ENCODE results near the gene ALDH1L1. TPM values are rescaled to one million over a fixed set of nuclear protein-coding genes. Genes with fewer than 3 reads are reported as not detected.

The ALDH1L1 gene
- total RNA-seq, 2 donors from 2014 or later, result 54.7 to 65.3 TPM

- TF ChIP-seq CTCF (IDR thresholded peaks at IDR 0.05) (peak in 6 of 7 experiments; percentile 9 to 31 (median 18)), POLR2A (IDR thresholded peaks at IDR 0.05) (no peak)
- ATAC-seq, result no peak
- H3K36me3 ChIP-seq (replicated peaks in 1 of 2; ENCODE audit: insufficient read depth in 1 of 2, low read depth in 2 of 2), result no peaks in the 10 kb centered on the region
- no peaks in the 10 kb centered on the region for H3K27me3 ChIP-seq
- intact Hi-C loops (cut with DNase I), result no loop called here
- no peaks in the 10 kb centered on the region for H3K9me3 ChIP-seq
- WGBS, 2 donors, result 50 to 84% methylated on average over 2 to 9 of the region's 9 CpGs
- no peak overlapping the region for H3K27ac ChIP-seq
- peaks cover 16% of the 10 kb centered on the region for H3K4me1 ChIP-seq
- peak in 3 of 4 donors; percentile 17 to 55 (median 37) for DNase-seq
- H3K4me3 ChIP-seq, result no peak overlapping the region
Observed at GRCh38 chr3:126081618-126082361, 98.6 kb downstream of the ALDH1L1 start.

GRCh38 chr3:126080970-126081369 is 99.4 kb downstream of the ALDH1L1 start:
- no peak for TF ChIP-seq CTCF (IDR thresholded peaks at IDR 0.05)
- TF ChIP-seq POLR2A (IDR thresholded peaks at IDR 0.05), result no peak
- Histone ChIP-seq H3K4me1 (peaks cover 16% of the 10 kb centered on the region), H3K9me3 (no peaks in the 10 kb centered on the region), H3K27ac (no peak overlapping the region), H3K4me3 (no peak overlapping the region), H3K27me3 (no peaks in the 10 kb centered on the region), H3K36me3 (replicated peaks in 1 of 2; ENCODE audit: insufficient read depth in 1 of 2, low read depth in 2 of 2) (no peaks in the 10 kb centered on the region)
- DNase-seq (no peak), ATAC-seq (no peak)
- WGBS, 2 donors, result 87 to 89% methylated on average over 5 of the region's 5 CpGs
- intact Hi-C loops (cut with DNase I), result no loop called here

- Histone ChIP-seq H3K27me3 (no peaks in the 10 kb centered on the region), H3K36me3 (replicated peaks in 1 of 2; ENCODE audit: insufficient read depth in 1 of 2, low read depth in 2 of 2) (no peaks in the 10 kb centered on the region), H3K4me1 (peaks cover 5% of the 10 kb centered on the region), H3K9me3 (no peaks in the 10 kb centered on the region), H3K4me3 (no peak overlapping the region), H3K27ac (no peak overlapping the region)
- intact Hi-C loops (cut with DNase I), result no loop called here
- ATAC-seq (no peak), DNase-seq (no peak)
- 78 to 81% methylated on average over 4 of the region's 4 CpGs for WGBS, 2 donors
- TF ChIP-seq POLR2A (IDR thresholded peaks at IDR 0.05) (no peak), CTCF (IDR thresholded peaks at IDR 0.05) (no peak)
Observed at GRCh38 chr3:126078866-126079265, 101.5 kb downstream of the ALDH1L1 start.

GRCh38 chr3:126077754-126078153 is 102.6 kb downstream of the ALDH1L1 start:
- no peaks in the 10 kb centered on the region for H3K27me3 ChIP-seq
- no peak for TF ChIP-seq CTCF (IDR thresholded peaks at IDR 0.05)
- no peak for TF ChIP-seq POLR2A (IDR thresholded peaks at IDR 0.05)
- intact Hi-C loops (cut with DNase I), result no loop called here
- DNase-seq (no peak), ATAC-seq (no peak)
- H3K4me3 ChIP-seq, result no peak overlapping the region
- H3K4me1 ChIP-seq, result peaks cover under 1% of the 10 kb centered on the region
- H3K9me3 ChIP-seq, result no peaks in the 10 kb centered on the region
- 91% methylated on average over 11 of the region's 11 CpGs for WGBS, 2 donors
- H3K36me3 ChIP-seq (replicated peaks in 1 of 2; ENCODE audit: insufficient read depth in 1 of 2, low read depth in 2 of 2), result no peaks in the 10 kb centered on the region
- no peak overlapping the region for H3K27ac ChIP-seq

- no peaks in the 10 kb centered on the region for H3K36me3 ChIP-seq (replicated peaks in 1 of 2; ENCODE audit: insufficient read depth in 1 of 2, low read depth in 2 of 2)
- H3K27ac ChIP-seq, result no peak overlapping the region
- no peak for ATAC-seq
- no peaks in the 10 kb centered on the region for H3K27me3 ChIP-seq
- H3K4me1 ChIP-seq, result no peaks in the 10 kb centered on the region
- TF ChIP-seq CTCF (IDR thresholded peaks at IDR 0.05) (no peak), POLR2A (IDR thresholded peaks at IDR 0.05) (no peak)
- no peak for DNase-seq
- H3K4me3 ChIP-seq, result no peak overlapping the region
- H3K9me3 ChIP-seq, result no peaks in the 10 kb centered on the region
- intact Hi-C loops (cut with DNase I), result no loop called here
Observed at GRCh38 chr3:126076140-126076539, 104.2 kb downstream of the ALDH1L1 start.

Data from body of pancreas (tissue), 4 donors.